Fibroblast of skin of right quadriceps (primary cell): ENCODE data around the gene PPP2R3C.
"Not testable (repeated sequence)": the region's sequence is repeated elsewhere in the genome, so short reads cannot be mapped to it uniquely, and the experiment has no call there.

Experiments used
- DNase-seq: peaks from one replicate; pipeline ENCODE4 v3.0.0-alpha.2; 2013

PPP2R3C gene

GRCh38 chr14:35121887-35122695, at the start of gene PPP2R3C, which contains the start of gene PRORP:
Gene PPP2R3C, minus strand, starts transcription at chr14:35121990. Its CDS starts 31 bp downstream, at chr14:35121959.
Gene PRORP, plus strand, starts transcription at chr14:35122552. Its CDS starts 694 bp downstream, at chr14:35123246.
- peak; percentile 91 for DNase-seq

- DNase-seq: no peak
Measured at GRCh38 chr14:35167496-35167895, 45.7 kb upstream of the PPP2R3C start.

- DNase-seq: no peak
Measured at GRCh38 chr14:35164849-35165248, 43.1 kb upstream of the PPP2R3C start.

GRCh38 chr14:35163384-35163783, 41.6 kb upstream of the PPP2R3C start:
- no peak for DNase-seq

GRCh38 chr14:35161231-35161630, 39.4 kb upstream of the PPP2R3C start:
- DNase-seq: no peak

- peak; percentile 89 for DNase-seq
Measured at GRCh38 chr14:35159742-35160409, 38.1 kb upstream of the PPP2R3C start.

GRCh38 chr14:35158951-35159653, 37.3 kb upstream of the PPP2R3C start:
- DNase-seq: no peak

- DNase-seq: no peak
Measured at GRCh38 chr14:35158491-35158890, 36.7 kb upstream of the PPP2R3C start.

- peak; percentile 14 for DNase-seq
Measured at GRCh38 chr14:35155962-35156361, 34.2 kb upstream of the PPP2R3C start.

- DNase-seq: no peak
Measured at GRCh38 chr14:35154016-35154415, 32.2 kb upstream of the PPP2R3C start.

- DNase-seq: not testable (repeated sequence)
Measured at GRCh38 chr14:35152531-35152930, 30.7 kb upstream of the PPP2R3C start.

GRCh38 chr14:35149239-35149638, 27.4 kb upstream of the PPP2R3C start:
- no peak for DNase-seq

- no peak for DNase-seq
Measured at GRCh38 chr14:35147711-35148110, 25.9 kb upstream of the PPP2R3C start.

- DNase-seq: no peak
Measured at GRCh38 chr14:35147186-35147585, 25.4 kb upstream of the PPP2R3C start.

- no peak for DNase-seq
Measured at GRCh38 chr14:35146711-35147149, 24.9 kb upstream of the PPP2R3C start.

GRCh38 chr14:35144029-35144428, 22.2 kb upstream of the PPP2R3C start:
- no peak for DNase-seq

- DNase-seq: no peak
Measured at GRCh38 chr14:35140718-35141581, 19.2 kb upstream of the PPP2R3C start.

GRCh38 chr14:35138585-35138984, 16.8 kb upstream of the PPP2R3C start:
- DNase-seq: no peak

GRCh38 chr14:35134329-35135123, 12.7 kb upstream of the PPP2R3C start:
- DNase-seq: no peak

GRCh38 chr14:35133542-35134328, 11.9 kb upstream of the PPP2R3C start:
- DNase-seq: no peak

GRCh38 chr14:35124127-35124526, 2.3 kb upstream of the PPP2R3C start:
- DNase-seq: no peak
